GM06990 (cell line): ENCODE results near the gene RAB40C.

Source experiments
- DNase-seq: peaks from one replicate; pipeline ENCODE4 v3.0.0-alpha.2; 2011; ENCODE audit not compliant: insufficient read length; ENCODE audit errors: extremely low read depth
- H3K27me3 ChIP-seq: replicated peaks from 2 replicates; pipeline ENCODE4 v1.6.0; 2011; ENCODE audit warnings: low read length; ENCODE audit not compliant: control insufficient read depth, insufficient read depth
- H3K36me3 ChIP-seq: 2 replicates; pipeline ENCODE4 v1.5.1; 2011; ENCODE audit warnings: low read length; ENCODE audit not compliant: control insufficient read depth, insufficient read depth
- H3K4me3 ChIP-seq: replicated peaks from 2 replicates; pipeline ENCODE4 v1.5.1; 2011; ENCODE audit warnings: low read depth, mild to moderate bottlenecking, control low read depth, low read length
- TF ChIP-seq, protein P1 (sequence below): IDR thresholded peaks from 2 replicates; pipeline ENCODE4 v1.5.1; 2011; ENCODE audit warnings: low read length, control low read depth, mild to moderate bottlenecking, inconsistent platforms; ENCODE audit not compliant: insufficient read depth, poor library complexity, severe bottlenecking

RAB40C gene

DNA sequence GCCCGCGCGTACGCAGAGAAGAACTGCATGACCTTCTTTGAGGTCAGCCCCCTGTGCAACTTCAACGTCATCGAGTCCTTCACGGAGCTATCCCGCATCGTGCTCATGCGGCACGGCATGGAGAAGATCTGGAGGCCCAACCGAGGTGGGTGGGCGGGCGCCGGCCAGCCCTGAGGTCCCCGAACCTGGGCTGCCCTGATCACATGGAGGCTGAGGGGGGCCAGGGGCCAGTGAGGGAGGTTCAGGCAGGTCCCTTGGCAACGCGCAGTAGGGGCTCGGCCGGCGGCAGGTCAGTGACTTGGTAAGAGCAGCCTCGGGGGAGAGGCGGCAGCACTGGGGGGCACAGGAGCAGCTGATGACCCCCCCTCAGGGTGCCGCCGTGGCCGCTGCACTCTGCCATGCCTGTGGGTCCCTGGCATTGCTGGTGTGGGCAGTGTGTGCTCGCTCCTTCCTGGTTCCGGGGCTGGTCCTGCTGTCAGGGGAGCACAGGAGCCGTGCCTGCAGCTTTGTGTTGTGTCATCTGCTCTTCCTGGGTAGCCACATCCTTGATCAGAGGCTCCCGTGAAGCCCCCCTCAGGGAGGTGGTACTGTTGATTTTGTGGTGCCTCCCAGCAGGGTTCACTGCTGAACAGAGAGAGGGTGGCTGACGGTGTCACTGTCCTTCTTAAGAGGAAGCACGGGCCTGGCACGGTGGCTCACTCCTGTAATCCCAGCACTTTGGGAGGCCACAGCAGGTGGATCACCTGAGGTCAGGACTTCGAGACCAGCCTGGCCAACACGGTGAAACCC lies 36.3 kb downstream of the RAB40C start:
- Histone ChIP-seq H3K36me3 (no peaks in the 10 kb centered on the region; the same call in 1 of the 2 replicates), H3K4me3 (no peak overlapping the region), H3K27me3 (no peaks in the 10 kb centered on the region)
- DNase-seq: no peak
- TF ChIP-seq, protein P1, sequence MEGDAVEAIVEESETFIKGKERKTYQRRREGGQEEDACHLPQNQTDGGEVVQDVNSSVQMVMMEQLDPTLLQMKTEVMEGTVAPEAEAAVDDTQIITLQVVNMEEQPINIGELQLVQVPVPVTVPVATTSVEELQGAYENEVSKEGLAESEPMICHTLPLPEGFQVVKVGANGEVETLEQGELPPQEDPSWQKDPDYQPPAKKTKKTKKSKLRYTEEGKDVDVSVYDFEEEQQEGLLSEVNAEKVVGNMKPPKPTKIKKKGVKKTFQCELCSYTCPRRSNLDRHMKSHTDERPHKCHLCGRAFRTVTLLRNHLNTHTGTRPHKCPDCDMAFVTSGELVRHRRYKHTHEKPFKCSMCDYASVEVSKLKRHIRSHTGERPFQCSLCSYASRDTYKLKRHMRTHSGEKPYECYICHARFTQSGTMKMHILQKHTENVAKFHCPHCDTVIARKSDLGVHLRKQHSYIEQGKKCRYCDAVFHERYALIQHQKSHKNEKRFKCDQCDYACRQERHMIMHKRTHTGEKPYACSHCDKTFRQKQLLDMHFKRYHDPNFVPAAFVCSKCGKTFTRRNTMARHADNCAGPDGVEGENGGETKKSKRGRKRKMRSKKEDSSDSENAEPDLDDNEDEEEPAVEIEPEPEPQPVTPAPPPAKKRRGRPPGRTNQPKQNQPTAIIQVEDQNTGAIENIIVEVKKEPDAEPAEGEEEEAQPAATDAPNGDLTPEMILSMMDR: no peak

- TF ChIP-seq, protein P1: no peak
- Histone ChIP-seq H3K36me3 (no peaks in the 10 kb centered on the region; the same call in 1 of the 2 replicates), H3K27me3 (no peaks in the 10 kb centered on the region), H3K4me3 (no peak overlapping the region)
- no peak for DNase-seq
Observed at GRCh38 chr16:626787-627453, 37.1 kb downstream of the RAB40C start.

DNA sequence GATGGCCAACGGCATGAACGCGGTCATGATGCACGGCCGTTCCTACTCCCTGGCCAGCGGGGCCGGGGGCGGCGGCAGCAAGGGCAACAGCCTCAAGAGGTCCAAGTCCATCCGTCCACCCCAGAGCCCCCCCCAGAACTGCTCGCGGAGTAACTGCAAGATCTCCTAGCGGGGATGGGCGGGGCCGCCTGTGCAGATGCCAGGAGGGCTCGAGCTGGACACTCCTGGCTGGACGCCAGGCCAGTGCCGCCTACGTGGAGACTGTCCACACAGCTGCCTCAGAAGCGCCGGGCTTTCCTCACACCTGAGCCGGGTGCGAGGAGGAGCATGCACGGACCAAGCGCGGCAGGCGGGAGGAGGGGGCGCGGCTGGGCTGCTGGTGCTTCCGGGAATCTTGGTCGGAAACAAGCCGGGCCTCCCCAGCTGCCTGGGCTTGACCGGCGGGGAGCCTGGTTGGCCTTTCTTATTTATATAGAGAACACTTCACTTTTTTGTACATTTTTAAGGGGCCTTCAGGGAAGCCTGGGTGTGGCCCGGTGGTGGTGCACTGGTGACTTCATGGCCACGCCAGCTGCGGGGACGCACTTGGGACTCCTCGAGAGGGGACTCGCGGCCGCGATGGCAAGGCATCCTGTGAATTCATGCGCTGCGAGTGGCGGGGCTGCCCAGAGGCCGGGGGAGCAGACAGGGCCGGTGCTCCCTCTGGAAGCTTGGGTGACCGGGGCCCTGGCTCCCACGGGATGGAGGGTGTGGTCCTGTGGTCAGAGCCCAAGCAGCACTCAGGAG lies 37.8 kb downstream of the RAB40C start:
- Histone ChIP-seq H3K36me3 (no peaks in the 10 kb centered on the region; the same call in 1 of the 2 replicates), H3K27me3 (no peaks in the 10 kb centered on the region), H3K4me3 (no peak overlapping the region)
- TF ChIP-seq, protein P1: no peak
- no peak for DNase-seq

GRCh38 chr16:628321-629061 lies 38.6 kb downstream of the RAB40C start:
- Histone ChIP-seq H3K36me3 (no peaks in the 10 kb centered on the region; the same call in 1 of the 2 replicates), H3K27me3 (no peaks in the 10 kb centered on the region), H3K4me3 (no peak overlapping the region)
- DNase-seq: no peak
- TF ChIP-seq, protein P1: no peak

- no peak overlapping the region for H3K4me3 ChIP-seq
Observed at GRCh38 chr16:629185-629832, 39.4 kb downstream of the RAB40C start.

More at GRCh38 chr16:629185-629832, 39.4 kb downstream of the RAB40C start:
- Histone ChIP-seq H3K36me3 (peaks cover 2% of the 10 kb centered on the region; the same call in 1 of the 2 replicates), H3K27me3 (no peaks in the 10 kb centered on the region)
- TF ChIP-seq, protein P1: no peak
- DNase-seq: no peak
